Germinal center (tissue), 1 donor: ENCODE results near the gene WRAP53.

Experiments
- DNase-seq: peaks from one replicate; pipeline ENCODE4 v3.0.0; 2012; ENCODE audit warnings: mixed read lengths, low spot score

Gene WRAP53

GRCh38 chr17:7684851-7685532 lies 3.3 kb upstream of the WRAP53 start:
- DNase-seq: no peak

GRCh38 chr17:7685533-7686221 lies 2.6 kb upstream of the WRAP53 start:
- peak; percentile 89 for DNase-seq

- peak; percentile 77 for DNase-seq
Measured at GRCh38 chr17:7686222-7687071, 1.8 kb upstream of the WRAP53 start.

GRCh38 chr17:7687072-7687907 lies 987 bp upstream of the WRAP53 start, which contains the start of gene TP53:
TSS of gene TP53 (minus strand) at chr17:7687490. CDS start at chr17:7676594, 10,896 bp downstream.
- peak; percentile 86 for DNase-seq

- no peak for DNase-seq
Measured at GRCh38 chr17:7688808-7689316, 585 bp downstream of the WRAP53 start.

- DNase-seq: no peak
Measured at GRCh38 chr17:7695586-7695985, 7.3 kb downstream of the WRAP53 start.

- no peak for DNase-seq
Measured at GRCh38 chr17:7697828-7698588, 9.7 kb downstream of the WRAP53 start.

GRCh38 chr17:7700510-7700909 lies 12.2 kb downstream of the WRAP53 start:
- no peak for DNase-seq

- DNase-seq: no peak
Measured at GRCh38 chr17:7701681-7702080, 13.4 kb downstream of the WRAP53 start.

GRCh38 chr17:7702776-7703175 lies 14.5 kb downstream of the WRAP53 start:
- DNase-seq: no peak

GRCh38 chr17:7703584-7704479 lies 15.6 kb downstream of the WRAP53 start:
- DNase-seq: no peak

GRCh38 chr17:7704601-7705268 lies 16.5 kb downstream of the WRAP53 start, which contains the start of gene EFNB3:
TSS of gene EFNB3 (plus strand) at chr17:7705202. CDS start at chr17:7705599, 397 bp downstream.
- DNase-seq: no peak

- DNase-seq: no peak
Measured at GRCh38 chr17:7705269-7706255, 17.3 kb downstream of the WRAP53 start.

- DNase-seq: no peak
Measured at GRCh38 chr17:7706631-7707354, 18.5 kb downstream of the WRAP53 start.

GRCh38 chr17:7707446-7707845 lies 19.2 kb downstream of the WRAP53 start:
- DNase-seq: no peak

- DNase-seq: no peak
Measured at GRCh38 chr17:7707858-7708750, 19.8 kb downstream of the WRAP53 start.
